NCI-H2171 treated with DMSO at 0.1 percent for 48 hours (cell line): Measurements from ENCODE around the gene THOP1.
"Not testable (repeated sequence)": the region's sequence is repeated elsewhere in the genome, so short reads cannot be mapped to it uniquely, and the experiment has no call there.

Source experiments
- DNase-seq: peaks from one replicate; lab custom pipeline; 2025; lab: John Stamatoyannopoulos, UW

The THOP1 gene

GRCh38 chr19:2817237-2817829, 32.0 kb downstream of the THOP1 start:
- not testable (repeated sequence) for DNase-seq

GRCh38 chr19:2819540-2820111, 34.3 kb downstream of the THOP1 start, which contains the start of gene ZNF554:
ZNF554 (plus strand) TSS chr19:2819868; CDS start chr19:2820072, 204 bp downstream.
- peak; percentile 96 for DNase-seq

GRCh38 chr19:2820112-2820702, 34.9 kb downstream of the THOP1 start:
- peak; percentile 16 for DNase-seq

GRCh38 chr19:2822846-2823245, 37.5 kb downstream of the THOP1 start:
- no peak for DNase-seq

GRCh38 chr19:2823646-2824045, 38.3 kb downstream of the THOP1 start:
- DNase-seq, result no peak

GRCh38 chr19:2824129-2824528, 38.8 kb downstream of the THOP1 start:
- DNase-seq, result no peak

- no peak for DNase-seq
Observed at GRCh38 chr19:2827022-2827421, 41.7 kb downstream of the THOP1 start.

GRCh38 chr19:2827840-2828489, 42.7 kb downstream of the THOP1 start:
- DNase-seq, result no peak

- DNase-seq, result no peak
Observed at GRCh38 chr19:2834294-2834871, 49.1 kb downstream of the THOP1 start.

GRCh38 chr19:2837430-2837829, 52.1 kb downstream of the THOP1 start:
- DNase-seq, result no peak

- peak; percentile 99 for DNase-seq
Observed at GRCh38 chr19:2840794-2841791, 55.8 kb downstream of the THOP1 start, which contains the start of gene ZNF555. ZNF555 (plus strand) TSS chr19:2841475; CDS start chr19:2841573, 98 bp downstream.

GRCh38 chr19:2841855-2842574, 56.7 kb downstream of the THOP1 start:
- DNase-seq, result no peak

GRCh38 chr19:2845107-2845506, 59.8 kb downstream of the THOP1 start:
- DNase-seq, result no peak

- no peak for DNase-seq
Observed at GRCh38 chr19:2846180-2846894, 61.0 kb downstream of the THOP1 start.

GRCh38 chr19:2847507-2847906, 62.2 kb downstream of the THOP1 start:
- DNase-seq, result no peak

GRCh38 chr19:2848616-2849015, 63.3 kb downstream of the THOP1 start:
- DNase-seq, result no peak

GRCh38 chr19:2850256-2850925, 65.1 kb downstream of the THOP1 start:
- DNase-seq, result no peak

- DNase-seq, result no peak
Observed at GRCh38 chr19:2852598-2852997, 67.3 kb downstream of the THOP1 start.

- no peak for DNase-seq
Observed at GRCh38 chr19:2853015-2853606, 67.8 kb downstream of the THOP1 start.
